ENCODE measurements around the gene RIPK1.
"Not testable (repeated sequence)": the region's sequence is repeated elsewhere in the genome, so short reads cannot be mapped to it uniquely, and the experiment has no call there.

Gene RIPK1

DNA sequence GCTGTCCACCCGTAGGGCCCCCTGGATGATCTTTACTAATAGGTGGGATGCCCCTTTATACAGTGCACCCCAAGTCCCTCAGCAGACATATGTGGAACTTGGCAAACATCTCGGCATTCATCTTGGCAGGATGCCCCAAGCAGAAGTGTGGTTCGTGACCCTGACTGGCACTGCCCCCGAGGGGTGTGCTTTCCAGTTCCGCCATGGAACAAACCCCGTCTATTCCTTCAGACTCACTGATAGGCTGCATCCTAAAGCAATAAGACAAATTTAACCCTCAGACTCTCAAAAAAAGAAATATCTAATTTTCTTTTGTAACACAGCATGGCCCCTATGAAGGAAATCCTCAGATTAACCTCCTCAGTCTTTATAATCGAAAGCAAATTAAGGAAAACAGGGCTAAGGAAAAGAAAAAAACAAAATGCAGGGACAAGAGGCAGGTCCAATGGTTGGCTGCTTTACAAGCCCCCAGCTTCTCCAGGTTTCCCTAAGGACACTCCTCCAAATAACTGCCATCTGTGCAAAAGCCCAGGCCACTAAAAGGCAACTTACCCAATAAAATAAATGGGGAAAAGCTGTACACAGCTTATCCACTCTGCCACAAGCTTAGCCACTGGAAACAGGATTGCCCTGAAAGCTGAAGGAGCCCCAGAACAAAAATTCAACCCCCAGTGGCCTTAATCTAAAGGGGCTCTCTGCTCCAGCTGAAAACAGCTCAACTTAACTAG, 30.5 kb upstream of the RIPK1 start:
- TF ChIP-seq, protein P1, sequence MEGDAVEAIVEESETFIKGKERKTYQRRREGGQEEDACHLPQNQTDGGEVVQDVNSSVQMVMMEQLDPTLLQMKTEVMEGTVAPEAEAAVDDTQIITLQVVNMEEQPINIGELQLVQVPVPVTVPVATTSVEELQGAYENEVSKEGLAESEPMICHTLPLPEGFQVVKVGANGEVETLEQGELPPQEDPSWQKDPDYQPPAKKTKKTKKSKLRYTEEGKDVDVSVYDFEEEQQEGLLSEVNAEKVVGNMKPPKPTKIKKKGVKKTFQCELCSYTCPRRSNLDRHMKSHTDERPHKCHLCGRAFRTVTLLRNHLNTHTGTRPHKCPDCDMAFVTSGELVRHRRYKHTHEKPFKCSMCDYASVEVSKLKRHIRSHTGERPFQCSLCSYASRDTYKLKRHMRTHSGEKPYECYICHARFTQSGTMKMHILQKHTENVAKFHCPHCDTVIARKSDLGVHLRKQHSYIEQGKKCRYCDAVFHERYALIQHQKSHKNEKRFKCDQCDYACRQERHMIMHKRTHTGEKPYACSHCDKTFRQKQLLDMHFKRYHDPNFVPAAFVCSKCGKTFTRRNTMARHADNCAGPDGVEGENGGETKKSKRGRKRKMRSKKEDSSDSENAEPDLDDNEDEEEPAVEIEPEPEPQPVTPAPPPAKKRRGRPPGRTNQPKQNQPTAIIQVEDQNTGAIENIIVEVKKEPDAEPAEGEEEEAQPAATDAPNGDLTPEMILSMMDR (conservative IDR thresholded peaks at IDR 0.05; ENCODE audit: low read depth, low read length): no peak
- DNase-seq (ENCODE audit: low read depth): no peak
- H3K4me3 ChIP-seq (ENCODE audit: low read depth, low read length): no peak overlapping the region

DNA sequence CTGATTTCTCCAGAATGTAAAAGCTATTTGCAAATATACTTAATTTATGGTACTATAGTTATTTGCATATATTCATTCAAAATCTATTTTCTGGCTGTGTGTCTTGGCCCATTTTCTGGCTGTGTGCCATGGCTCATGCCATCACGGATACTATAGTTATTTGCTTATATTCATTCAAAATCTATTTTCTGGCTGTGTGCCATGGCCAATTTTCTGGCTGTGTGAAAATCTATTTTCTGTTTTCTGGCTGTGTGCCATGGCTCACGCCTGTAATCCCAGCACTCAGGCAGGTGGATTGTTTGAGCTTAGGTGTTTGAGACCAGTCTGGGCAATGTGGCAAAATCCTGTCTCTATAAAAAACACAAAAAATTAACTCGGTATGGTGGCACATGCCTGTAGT, 28.9 kb upstream of the RIPK1 start:
- no peak for DNase-seq (ENCODE audit: low read depth)
- TF ChIP-seq, protein P1 (conservative IDR thresholded peaks at IDR 0.05; ENCODE audit: low read depth, low read length): no peak

DNA sequence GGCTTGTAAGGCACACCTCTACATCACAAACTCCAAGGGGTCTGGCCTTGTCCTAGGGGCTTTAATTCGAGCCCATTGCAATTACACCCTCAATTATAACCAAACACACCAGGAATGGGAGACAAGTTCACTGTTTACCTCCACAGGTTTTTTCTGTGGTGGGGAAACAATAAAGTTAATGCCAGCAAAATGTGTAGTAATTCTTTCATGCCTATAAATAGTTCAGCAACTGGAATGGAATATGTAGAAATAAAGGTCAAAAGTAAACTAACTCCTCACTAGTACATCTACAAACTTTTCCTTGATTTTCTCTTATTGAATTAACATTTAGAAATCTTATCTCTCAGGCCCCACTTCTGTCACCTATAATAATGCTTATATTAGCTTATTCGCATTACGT, 27.1 kb upstream of the RIPK1 start:
- no peak overlapping the region for H3K4me3 ChIP-seq (ENCODE audit: low read depth, low read length)
- no peak for DNase-seq (ENCODE audit: low read depth)
- TF ChIP-seq, protein P1 (conservative IDR thresholded peaks at IDR 0.05; ENCODE audit: low read depth, low read length): no peak

More for the DNA sequence above, 28.9 kb upstream of the RIPK1 start:
- no peak overlapping the region for H3K4me3 ChIP-seq (ENCODE audit: low read depth, low read length)

DNA sequence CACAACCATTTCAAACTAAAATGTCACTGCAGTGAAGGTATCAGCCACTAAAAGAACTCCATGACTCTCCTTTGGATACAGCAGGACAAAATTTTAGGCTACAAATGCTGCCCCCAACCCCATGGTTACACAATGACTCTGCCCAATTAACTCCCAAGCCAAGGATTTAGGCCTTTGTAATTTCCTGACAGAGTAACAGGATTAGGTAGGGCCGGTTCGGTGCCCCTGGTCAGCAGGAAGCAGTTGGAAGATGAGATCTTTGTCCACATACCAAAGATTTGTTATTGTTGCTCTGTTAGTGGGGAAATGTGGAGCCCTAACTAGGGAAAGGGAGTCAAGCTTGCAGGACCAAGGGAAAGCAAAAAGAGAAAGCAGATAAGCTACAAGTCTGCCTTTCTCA, 26.7 kb upstream of the RIPK1 start:
- TF ChIP-seq, protein P1 (conservative IDR thresholded peaks at IDR 0.05; ENCODE audit: low read depth, low read length): no peak
- H3K4me3 ChIP-seq (ENCODE audit: low read depth, low read length): no peak overlapping the region
- no peak for DNase-seq (ENCODE audit: low read depth)

DNA sequence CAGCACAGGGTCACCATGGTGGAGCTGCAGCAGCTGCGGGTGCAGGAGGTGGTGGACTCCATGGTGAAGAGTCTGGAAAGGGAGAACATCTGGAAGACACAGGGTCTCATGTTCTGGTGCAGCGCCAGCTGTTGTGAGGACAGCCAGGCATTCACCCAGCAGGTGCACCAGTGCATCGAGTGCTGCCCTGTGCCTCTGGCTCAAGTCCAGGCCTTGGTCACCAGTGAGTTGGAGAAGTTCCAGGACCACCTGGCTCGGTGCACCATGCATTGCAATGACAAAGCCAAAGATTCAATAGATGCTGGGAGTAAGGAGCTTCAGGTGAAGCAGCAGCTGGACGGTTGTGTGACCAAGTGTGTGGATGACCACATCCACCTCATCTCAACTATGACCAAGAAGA, 22.9 kb upstream of the RIPK1 start:
- no peak overlapping the region for H3K4me3 ChIP-seq (ENCODE audit: low read depth, low read length)
- DNase-seq (ENCODE audit: low read depth): no peak
- TF ChIP-seq, protein P1 (conservative IDR thresholded peaks at IDR 0.05; ENCODE audit: low read depth, low read length): no peak

DNA sequence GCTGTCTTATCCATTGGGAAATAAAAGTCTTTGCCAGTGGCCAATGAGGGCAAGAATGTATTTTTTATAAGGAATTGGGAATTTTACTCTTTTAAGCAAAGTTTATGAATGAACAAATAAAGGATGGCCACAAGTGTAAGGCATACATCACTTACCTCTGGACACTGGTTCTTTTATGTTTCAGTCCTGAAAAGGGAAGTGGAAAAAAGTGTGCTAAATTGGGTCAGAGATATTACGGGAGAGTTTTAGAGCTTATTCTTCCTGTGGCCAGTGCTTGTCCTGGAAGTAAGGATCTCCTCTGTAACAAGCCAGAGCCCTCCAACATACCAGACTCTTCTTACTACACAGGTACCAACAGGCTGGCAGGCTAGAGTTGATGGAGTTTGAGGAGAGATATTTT, 22.5 kb upstream of the RIPK1 start:
- no peak for DNase-seq (ENCODE audit: low read depth)
- TF ChIP-seq, protein P1 (conservative IDR thresholded peaks at IDR 0.05; ENCODE audit: low read depth, low read length): no peak
- H3K4me3 ChIP-seq (ENCODE audit: low read depth, low read length): no peak overlapping the region

DNA sequence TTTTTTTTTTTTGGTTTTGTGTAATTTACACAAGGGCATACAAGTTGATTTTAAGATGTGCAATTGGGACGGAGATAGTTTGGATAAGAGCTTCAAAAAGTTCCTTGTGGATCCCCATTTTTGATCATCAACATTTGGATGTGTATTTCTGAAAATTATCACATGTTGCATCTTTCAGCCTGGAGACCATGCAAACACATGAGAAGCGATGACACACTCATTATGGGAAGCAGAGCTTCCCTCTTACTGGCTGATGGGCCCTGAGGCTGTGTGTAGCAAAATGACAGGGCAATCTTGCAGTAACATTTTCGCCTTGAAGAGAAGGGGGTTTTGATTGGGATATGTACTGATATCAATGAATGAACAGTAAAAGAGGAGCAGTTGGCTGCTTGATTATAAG, 22.0 kb upstream of the RIPK1 start:
- no peak overlapping the region for H3K4me3 ChIP-seq (ENCODE audit: low read depth, low read length)
- no peak for DNase-seq (ENCODE audit: low read depth)
- TF ChIP-seq, protein P1 (conservative IDR thresholded peaks at IDR 0.05; ENCODE audit: low read depth, low read length): no peak

DNA sequence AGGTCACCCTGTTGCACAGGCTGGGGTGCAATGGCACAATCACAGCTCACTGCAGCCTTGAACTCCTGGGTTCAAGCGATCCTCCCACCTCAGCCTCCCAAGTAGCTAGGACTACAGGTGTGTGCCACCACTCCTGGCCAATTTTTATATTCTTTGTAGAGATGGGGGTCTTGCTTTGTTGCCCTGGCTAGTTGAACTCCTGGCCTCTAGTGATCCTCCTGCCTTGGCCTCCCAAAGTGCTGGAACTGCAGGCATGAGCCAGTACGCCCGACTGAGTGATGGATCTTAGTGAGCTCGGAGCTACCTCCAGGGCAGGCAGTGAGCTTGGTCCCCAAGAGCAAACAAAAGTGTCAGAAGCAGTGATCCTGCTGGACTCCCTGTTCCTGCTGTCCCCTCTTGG, 20.3 kb upstream of the RIPK1 start:
- H3K4me3 ChIP-seq (ENCODE audit: low read depth, low read length); DNase-seq (ENCODE audit: low read depth): not testable (repeated sequence)
